ENCODE data around the gene RSPH4A.
"Not testable (repeated sequence)": the region's sequence is repeated elsewhere in the genome, so short reads cannot be mapped to it uniquely, and the experiment has no call there.

The RSPH4A gene

GRCh38 chr6:116631379-116631990 lies 15.2 kb downstream of the RSPH4A start:
- DNase-seq = no peak

GRCh38 chr6:116633685-116634084 lies 17.4 kb downstream of the RSPH4A start:
- DNase-seq = no peak

- no peak for DNase-seq
Measured at GRCh38 chr6:116648156-116648555, 31.9 kb downstream of the RSPH4A start.

- DNase-seq = no peak
Measured at GRCh38 chr6:116649129-116649528, 32.9 kb downstream of the RSPH4A start.

- no peak for DNase-seq
Measured at GRCh38 chr6:116651916-116652315, 35.6 kb downstream of the RSPH4A start.

- DNase-seq = no peak
Measured at GRCh38 chr6:116661594-116661993, 45.3 kb downstream of the RSPH4A start.

GRCh38 chr6:116662202-116662601 lies 45.9 kb downstream of the RSPH4A start:
- no peak for DNase-seq

- no peak for DNase-seq
Measured at GRCh38 chr6:116663308-116663707, 47.0 kb downstream of the RSPH4A start.

DNA sequence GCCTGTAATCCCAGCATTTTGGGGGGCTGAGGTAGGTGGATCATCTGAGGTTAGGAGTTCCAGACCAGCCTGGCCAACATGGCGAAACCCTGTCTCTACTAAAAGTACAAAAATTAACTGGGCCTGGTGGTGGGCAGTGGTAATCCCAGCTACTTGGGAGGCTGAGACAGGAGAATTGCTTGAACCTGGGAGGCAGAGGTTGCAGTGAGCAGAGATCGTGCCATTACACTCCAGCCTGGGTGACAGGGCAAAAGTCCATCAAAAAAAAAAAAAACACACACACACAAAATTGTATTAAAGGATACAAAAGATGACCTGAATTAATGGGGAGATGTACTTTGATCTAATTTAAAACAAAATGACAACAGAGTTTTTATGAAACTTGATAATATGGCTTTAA lies 47.9 kb downstream of the RSPH4A start:
- DNase-seq = not testable (repeated sequence)

GRCh38 chr6:116665464-116665863 lies 49.2 kb downstream of the RSPH4A start:
- DNase-seq = no peak

DNA sequence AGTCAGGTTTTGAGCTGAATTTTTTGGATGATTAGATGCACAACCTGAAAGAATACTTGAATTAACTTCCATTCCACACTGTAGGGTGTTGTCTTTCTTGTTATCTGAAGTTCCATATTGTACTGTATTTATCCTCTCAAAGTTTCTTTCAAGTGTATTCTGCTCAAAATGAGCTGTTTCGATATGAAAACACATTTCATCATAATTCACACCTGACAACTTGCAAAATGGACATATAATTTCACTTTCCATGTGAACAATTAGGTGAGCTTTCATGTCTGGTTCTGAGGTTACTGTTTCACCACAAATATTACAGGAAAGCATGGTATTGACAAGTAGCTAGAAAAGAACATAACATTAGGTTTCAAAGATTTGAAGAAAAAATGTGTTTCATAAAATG lies 50.6 kb downstream of the RSPH4A start:
- no peak for DNase-seq

- no peak for DNase-seq
Measured at GRCh38 chr6:116667623-116668022, 51.3 kb downstream of the RSPH4A start.

- no peak for DNase-seq
Measured at GRCh38 chr6:116672306-116672705, 56.0 kb downstream of the RSPH4A start.

- DNase-seq = no peak
Measured at GRCh38 chr6:116676021-116676420, 59.7 kb downstream of the RSPH4A start.

- DNase-seq = peak; percentile 92
Measured at GRCh38 chr6:116680880-116681672, 64.8 kb downstream of the RSPH4A start, which contains the start of gene KPNA5. Gene KPNA5, plus strand, starts transcription at chr6:116681211. Its CDS starts 124 bp downstream, at chr6:116681335.

- peak; percentile 8 for DNase-seq
Measured at GRCh38 chr6:116682334-116682712, 66.0 kb downstream of the RSPH4A start.

All from activated CD4-positive, alpha-beta T cell treated with anti-CD3 and anti-CD28 coated beads, Interleukin-2, amount 50 U/mL, for 1 hour (primary cell).